NB4 (cell line): ENCODE data around the gene SLIT1.

Experiments
- DNase-seq: peaks from one replicate; pipeline ENCODE4 v3.0.0; 2010; ENCODE audit warnings: low read depth
- H3K4me3 ChIP-seq: one replicate; pipeline ENCODE4 v1.5.1; 2011; ENCODE audit warnings: mild to moderate bottlenecking, low read depth, low read length, moderate library complexity
- CTCF ChIP-seq: IDR thresholded peaks from one replicate; pipeline ENCODE4 v1.5.1; 2012; ENCODE audit warnings: low read depth, low read length
- MAX ChIP-seq: IDR thresholded peaks from 2 replicates; pipeline ENCODE4 v1.6.1; 2011; ENCODE audit warnings: low read depth, low read length
- MYC ChIP-seq: IDR thresholded peaks from 2 replicates; pipeline ENCODE4 v1.6.1; 2011; ENCODE audit warnings: low read depth, low read length
- POLR2A ChIP-seq: IDR thresholded peaks from 2 replicates; pipeline ENCODE4 v1.6.1; 2011; ENCODE audit warnings: mild to moderate bottlenecking; ENCODE audit not compliant: insufficient read length; ENCODE audit errors: extremely low read depth

Gene SLIT1

GRCh38 chr10:97062046-97062445 is 123.7 kb downstream of the SLIT1 start:
- DNase-seq, result no peak
- H3K4me3 ChIP-seq, result no peak overlapping the region
- no peak for TF ChIP-seq POLR2A
- no peak for TF ChIP-seq CTCF
- no peak for TF ChIP-seq MAX
- TF ChIP-seq MYC, result no peak

- no peak overlapping the region for H3K4me3 ChIP-seq
- TF ChIP-seq CTCF (no peak), MYC (no peak), MAX (no peak), POLR2A (no peak)
- no peak for DNase-seq
Measured at GRCh38 chr10:97061423-97061822, 124.3 kb downstream of the SLIT1 start.

- DNase-seq, result no peak
- no peak overlapping the region for H3K4me3 ChIP-seq
- no peak for TF ChIP-seq POLR2A
- no peak for TF ChIP-seq MAX
- TF ChIP-seq CTCF, result no peak
- TF ChIP-seq MYC, result no peak
Measured at GRCh38 chr10:97060441-97061084, 125.2 kb downstream of the SLIT1 start.

GRCh38 chr10:97059872-97060205 is 125.9 kb downstream of the SLIT1 start:
- DNase-seq, result no peak
- H3K4me3 ChIP-seq, result no peak overlapping the region
- TF ChIP-seq POLR2A (no peak), CTCF (no peak)

- H3K4me3 ChIP-seq, result no peak overlapping the region
- DNase-seq, result no peak
- TF ChIP-seq POLR2A (no peak), MYC (no peak), CTCF (no peak), MAX (no peak)
Measured at GRCh38 chr10:97059006-97059871, 126.5 kb downstream of the SLIT1 start.
